Adipocyte (in vitro differentiated cells): Measurements from ENCODE around the gene MREG.
A peak's percentile ranks its signal among the peaks of the same experiment; 100 is the strongest.

ENCODE experiments used
- DNase-seq: peaks from one replicate; pipeline ENCODE4 v3.0.0-alpha.2; 2015; ENCODE audit warnings: low read depth
- H3K27me3 ChIP-seq: replicated peaks from 2 replicates; pipeline ENCODE4 v1.7.0; 2013; ENCODE audit warnings: mild to moderate bottlenecking, low read length, moderate library complexity; ENCODE audit not compliant: control insufficient read depth, insufficient read depth
- H3K36me3 ChIP-seq: 2 replicates; pipeline ENCODE4 v1.7.0; 2013; ENCODE audit warnings: low read length, mild to moderate bottlenecking, moderate library complexity; ENCODE audit not compliant: control insufficient read depth, insufficient read depth, severe bottlenecking
- H3K4me1 ChIP-seq: 2 replicates; pipeline ENCODE4 v1.7.0; 2013; ENCODE audit warnings: mild to moderate bottlenecking, low read length, moderate library complexity; ENCODE audit not compliant: control insufficient read depth, insufficient read depth
- H3K4me3 ChIP-seq: 2 replicates; pipeline ENCODE4 v1.7.0; 2013; ENCODE audit warnings: mild to moderate bottlenecking, low read length, moderate library complexity
- H3K9ac ChIP-seq: 2 replicates; pipeline ENCODE4 v1.7.0; 2013; ENCODE audit warnings: mild to moderate bottlenecking, low read length, moderate library complexity
- H3K9me3 ChIP-seq: 2 replicates; pipeline ENCODE4 v1.7.0; 2013; ENCODE audit warnings: mild to moderate bottlenecking, low read length, moderate library complexity; ENCODE audit not compliant: control insufficient read depth

The MREG gene

DNA sequence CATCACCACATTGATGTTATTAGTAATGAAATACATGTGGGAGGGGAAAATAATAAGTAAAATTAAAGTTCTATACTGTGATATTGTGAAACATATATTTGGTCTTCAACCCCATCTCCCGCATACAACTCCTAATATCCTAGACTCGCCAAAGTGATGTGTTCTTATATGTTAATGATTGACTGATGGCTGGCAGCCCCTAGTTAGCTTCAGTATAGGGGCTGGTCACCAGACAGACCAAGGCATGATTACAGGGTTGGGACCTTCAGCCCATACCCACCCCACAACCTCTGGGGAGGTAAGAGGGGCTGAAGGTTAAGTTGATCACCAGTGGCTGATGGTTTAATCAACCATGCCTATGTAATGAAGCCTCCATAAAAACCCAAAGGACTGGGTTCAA, 28.1 kb upstream of the MREG start:
- H3K27me3 ChIP-seq, result no peaks in the 10 kb centered on the region
- H3K9me3 ChIP-seq, result no peaks in the 10 kb centered on the region
- DNase-seq, result no peak
- H3K4me3 ChIP-seq, result no peak overlapping the region
- H3K4me1 ChIP-seq, result no peaks in the 10 kb centered on the region
- peaks cover 71% of the 10 kb centered on the region for H3K36me3 ChIP-seq
- H3K9ac ChIP-seq, result no peak overlapping the region

DNA sequence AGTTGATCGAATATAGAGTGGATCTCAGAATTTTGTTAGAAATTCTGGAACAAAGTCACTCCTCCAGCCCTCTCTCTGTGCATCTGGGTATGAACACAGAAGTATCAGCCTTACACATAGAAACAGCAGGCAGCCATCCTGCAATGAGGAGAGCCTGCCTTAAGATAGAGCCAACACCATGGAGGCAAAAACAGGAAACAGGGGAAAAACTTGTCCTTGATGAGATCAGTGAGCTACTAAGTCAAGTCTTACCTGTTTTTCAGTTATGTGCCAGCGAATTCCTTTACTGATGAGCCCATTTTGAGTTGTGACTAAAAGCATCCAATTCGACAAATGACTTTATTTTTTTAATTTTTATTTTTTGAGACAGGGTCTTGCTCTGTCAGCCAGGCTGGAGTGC, 26.6 kb upstream of the MREG start:
- no peak for DNase-seq
- Histone ChIP-seq H3K4me1 (no peaks in the 10 kb centered on the region), H3K4me3 (no peak overlapping the region), H3K36me3 (peaks cover 80% of the 10 kb centered on the region), H3K9me3 (no peaks in the 10 kb centered on the region), H3K9ac (no peak overlapping the region), H3K27me3 (no peaks in the 10 kb centered on the region)

DNA sequence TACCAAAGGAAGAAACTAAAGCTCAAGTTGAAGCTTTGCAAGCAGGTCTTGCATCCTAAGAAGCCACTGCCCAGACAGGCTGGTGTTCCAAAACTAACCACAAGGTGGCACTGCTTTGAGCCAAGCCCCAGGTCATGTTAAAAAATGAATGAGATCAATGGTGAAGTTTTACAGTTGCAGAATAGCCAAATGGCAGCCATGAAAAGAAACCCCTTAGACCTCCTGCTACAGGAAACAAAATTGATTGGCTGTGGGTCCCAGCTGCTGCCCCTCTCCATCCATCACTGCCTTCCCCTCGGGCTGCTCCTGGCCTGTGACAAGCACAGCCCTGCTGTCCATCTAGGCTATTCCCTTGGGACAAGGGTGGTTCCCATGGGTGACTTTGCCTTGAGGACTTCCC, 20.7 kb upstream of the MREG start:
- Histone ChIP-seq H3K4me3 (no peak overlapping the region), H3K9me3 (no peaks in the 10 kb centered on the region), H3K27me3 (no peaks in the 10 kb centered on the region), H3K4me1 (peaks cover 13% of the 10 kb centered on the region), H3K9ac (no peak overlapping the region), H3K36me3 (peaks cover 55% of the 10 kb centered on the region)
- peak; percentile 74 for DNase-seq

DNA sequence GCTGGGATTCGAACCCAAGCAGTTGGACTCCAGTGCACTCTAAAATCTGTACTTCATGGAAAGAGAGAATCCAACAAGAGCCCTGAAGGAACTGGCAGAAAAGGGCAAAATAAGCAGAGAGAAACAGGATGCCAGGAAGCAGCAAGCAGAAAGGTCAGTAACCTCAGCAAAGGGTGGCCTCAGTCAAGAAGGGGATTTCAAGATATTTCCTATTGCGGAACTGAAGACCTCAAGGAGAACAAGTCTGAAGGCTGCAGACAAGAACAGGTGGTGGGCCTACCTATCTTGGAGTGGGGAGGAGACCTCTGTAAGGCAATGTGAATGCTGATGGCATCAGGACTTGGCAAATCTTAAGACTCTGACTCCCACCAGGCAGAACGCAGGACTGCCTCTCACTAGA, 20.1 kb upstream of the MREG start:
- Histone ChIP-seq H3K36me3 (peaks cover 56% of the 10 kb centered on the region), H3K27me3 (no peaks in the 10 kb centered on the region), H3K4me1 (peaks cover 13% of the 10 kb centered on the region), H3K9me3 (no peaks in the 10 kb centered on the region), H3K4me3 (no peak overlapping the region), H3K9ac (no peak overlapping the region)
- no peak for DNase-seq

DNA sequence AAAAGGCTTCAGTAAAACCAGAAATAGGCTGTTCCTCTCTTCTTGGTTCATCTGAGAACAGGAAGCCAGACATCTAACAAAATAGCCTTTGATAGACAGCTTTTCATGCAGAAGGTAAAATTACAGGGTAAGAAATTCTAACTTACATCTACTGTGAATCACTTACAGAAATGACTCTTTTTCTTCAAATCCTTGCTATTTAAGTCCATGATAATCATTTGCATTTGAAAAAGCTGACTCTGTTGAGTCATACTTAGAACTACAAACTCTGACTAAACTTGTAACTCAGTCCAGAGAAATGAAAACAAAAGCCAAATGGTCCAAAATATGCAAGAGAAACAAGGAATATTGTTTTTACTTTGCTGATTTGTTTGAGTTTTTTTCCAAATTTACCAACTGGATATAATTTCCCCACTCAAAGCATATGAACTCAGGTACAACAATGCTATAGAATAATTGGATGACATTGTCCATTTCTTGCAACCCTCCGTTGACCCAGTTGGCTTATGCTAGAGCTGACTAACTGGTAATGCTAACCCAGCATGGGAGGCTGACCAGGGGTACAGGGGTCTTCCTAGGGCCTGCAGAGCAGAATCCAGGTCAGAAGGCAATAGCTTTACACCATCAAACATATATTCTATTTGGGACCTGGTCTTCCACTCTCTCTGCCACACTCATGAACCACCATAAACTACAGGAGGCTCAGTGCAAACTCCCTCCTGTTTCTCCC, 18.8 kb upstream of the MREG start:
- Histone ChIP-seq H3K9ac (no peak overlapping the region), H3K4me1 (peaks cover 13% of the 10 kb centered on the region), H3K4me3 (no peak overlapping the region), H3K36me3 (peaks cover 47% of the 10 kb centered on the region), H3K9me3 (no peaks in the 10 kb centered on the region), H3K27me3 (no peaks in the 10 kb centered on the region)
- peak; percentile 80 for DNase-seq

DNA sequence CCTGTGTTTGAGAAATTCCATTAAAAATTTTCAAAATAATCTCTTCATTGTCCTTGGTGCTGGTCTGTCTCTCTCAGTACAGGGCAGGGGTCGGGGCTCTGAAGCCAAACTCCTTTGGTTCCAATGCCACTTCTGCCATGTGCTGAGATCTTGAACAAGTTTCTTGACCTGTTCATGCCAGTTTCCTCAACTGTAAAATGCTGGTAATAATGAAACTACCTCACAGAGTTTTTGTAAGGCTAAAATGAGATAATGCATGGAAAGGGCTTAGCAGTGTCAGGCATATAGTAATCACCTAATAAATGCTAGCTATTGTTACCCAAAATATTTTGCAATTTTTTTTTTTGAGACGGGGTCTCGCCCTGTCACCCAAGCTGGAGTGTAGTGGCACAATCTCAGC, 16.9 kb upstream of the MREG start:
- Histone ChIP-seq H3K4me3 (no peak overlapping the region), H3K9me3 (no peaks in the 10 kb centered on the region), H3K9ac (no peak overlapping the region), H3K4me1 (peaks cover 13% of the 10 kb centered on the region), H3K36me3 (peaks cover 28% of the 10 kb centered on the region), H3K27me3 (no peaks in the 10 kb centered on the region)
- DNase-seq, result no peak

DNA sequence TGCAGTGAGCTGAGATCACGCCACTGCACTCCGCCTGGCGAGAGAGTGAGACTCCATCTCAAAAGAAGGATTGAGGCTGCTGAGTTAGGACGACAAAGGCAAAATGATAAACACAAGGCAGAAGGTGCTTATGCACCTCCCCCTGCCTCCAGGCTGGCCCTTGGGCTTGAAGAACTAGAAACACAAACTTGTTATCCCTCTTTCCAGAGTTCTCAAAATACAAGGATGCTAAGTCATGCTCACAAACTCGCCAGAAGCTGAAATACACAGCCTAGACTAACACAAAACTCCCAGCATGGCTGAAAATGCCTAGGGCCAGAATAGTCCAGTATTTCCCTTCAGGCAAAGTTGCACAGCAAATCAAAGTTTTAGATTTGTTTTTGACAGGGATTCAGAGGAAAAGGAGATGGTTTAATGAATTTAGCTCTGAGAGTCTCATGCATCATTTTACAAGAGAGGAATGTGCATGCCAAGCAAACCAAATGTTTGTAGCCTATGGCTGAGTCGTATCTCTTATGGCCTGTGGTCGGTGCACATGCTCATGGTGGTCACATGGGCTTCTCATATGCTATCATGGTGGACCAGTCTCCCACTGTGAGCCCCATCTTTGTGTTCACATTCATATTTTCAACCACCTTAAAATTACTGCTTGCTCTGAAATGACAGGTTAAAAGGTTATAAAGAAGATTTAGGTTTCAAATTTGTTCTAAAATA, 16.2 kb upstream of the MREG start:
- no peaks in the 10 kb centered on the region for H3K27me3 ChIP-seq
- H3K9ac ChIP-seq, result no peak overlapping the region
- peaks cover 13% of the 10 kb centered on the region for H3K4me1 ChIP-seq
- peaks cover 22% of the 10 kb centered on the region for H3K36me3 ChIP-seq
- peak; percentile 25 for DNase-seq
- no peak overlapping the region for H3K4me3 ChIP-seq
- H3K9me3 ChIP-seq, result no peaks in the 10 kb centered on the region

DNA sequence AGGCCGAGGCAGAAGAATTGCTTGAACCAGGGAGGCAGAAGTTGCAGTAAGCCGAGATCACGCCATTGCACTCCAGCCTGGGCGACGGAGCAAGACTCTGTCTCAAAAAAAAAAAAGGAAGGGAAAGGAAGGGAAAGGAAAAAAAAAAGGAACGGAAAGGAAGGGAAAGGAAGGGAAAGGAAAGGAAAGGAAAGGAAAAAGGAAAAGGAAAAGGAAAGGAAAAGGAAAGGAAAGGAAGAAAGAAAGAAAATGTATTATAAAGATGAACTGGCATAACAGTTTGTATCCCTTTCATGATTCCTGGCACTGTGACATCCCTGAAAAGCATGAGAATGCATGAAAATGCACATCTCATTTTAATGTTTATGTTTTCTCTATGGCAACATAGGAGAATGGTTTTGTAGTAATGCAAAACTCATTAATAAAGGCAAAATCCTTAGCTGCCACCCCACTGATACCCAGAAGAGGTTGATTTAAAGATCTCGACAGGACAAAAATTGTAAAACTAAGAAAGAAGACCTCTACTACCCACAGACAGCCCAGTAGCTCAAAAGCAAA, 11.5 kb upstream of the MREG start:
- Histone ChIP-seq H3K36me3 (peaks cover 9% of the 10 kb centered on the region), H3K9me3 (no peaks in the 10 kb centered on the region), H3K27me3 (no peaks in the 10 kb centered on the region), H3K4me3 (no peak overlapping the region), H3K4me1 (no peaks in the 10 kb centered on the region), H3K9ac (no peak overlapping the region)
- DNase-seq, result no peak

DNA sequence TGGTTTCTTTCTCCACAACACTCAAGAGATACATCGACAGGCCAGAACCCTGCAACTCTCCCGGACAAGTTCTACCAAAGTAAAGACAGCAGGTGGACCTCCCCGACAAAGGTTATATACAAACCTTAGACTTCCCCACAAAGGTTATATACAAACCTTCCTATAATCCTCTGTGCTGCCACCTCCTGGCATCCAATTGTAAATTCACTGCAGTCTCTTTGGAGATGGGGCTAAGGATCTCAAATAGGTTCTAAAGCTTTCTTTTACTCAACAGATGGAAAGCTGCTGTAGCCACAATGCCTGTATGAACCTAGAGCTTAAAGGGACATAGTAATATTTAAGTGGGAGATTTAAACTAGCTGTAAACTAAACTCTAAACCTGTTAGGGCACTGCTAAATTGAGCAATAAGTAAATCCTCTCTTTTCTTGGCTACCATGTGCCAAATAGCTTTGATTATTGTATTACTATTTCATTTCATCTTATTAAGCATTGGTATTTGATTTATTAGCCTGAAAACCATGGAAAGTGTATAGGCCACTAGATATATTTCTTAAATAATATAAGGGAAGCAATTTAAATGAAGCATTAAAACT, 9.8 kb upstream of the MREG start:
- H3K4me1 ChIP-seq, result no peaks in the 10 kb centered on the region
- H3K36me3 ChIP-seq, result no peaks in the 10 kb centered on the region
- peak; percentile 77 for DNase-seq
- H3K4me3 ChIP-seq, result no peak overlapping the region
- H3K9me3 ChIP-seq, result no peaks in the 10 kb centered on the region
- H3K27me3 ChIP-seq, result no peaks in the 10 kb centered on the region
- H3K9ac ChIP-seq, result no peak overlapping the region

DNA sequence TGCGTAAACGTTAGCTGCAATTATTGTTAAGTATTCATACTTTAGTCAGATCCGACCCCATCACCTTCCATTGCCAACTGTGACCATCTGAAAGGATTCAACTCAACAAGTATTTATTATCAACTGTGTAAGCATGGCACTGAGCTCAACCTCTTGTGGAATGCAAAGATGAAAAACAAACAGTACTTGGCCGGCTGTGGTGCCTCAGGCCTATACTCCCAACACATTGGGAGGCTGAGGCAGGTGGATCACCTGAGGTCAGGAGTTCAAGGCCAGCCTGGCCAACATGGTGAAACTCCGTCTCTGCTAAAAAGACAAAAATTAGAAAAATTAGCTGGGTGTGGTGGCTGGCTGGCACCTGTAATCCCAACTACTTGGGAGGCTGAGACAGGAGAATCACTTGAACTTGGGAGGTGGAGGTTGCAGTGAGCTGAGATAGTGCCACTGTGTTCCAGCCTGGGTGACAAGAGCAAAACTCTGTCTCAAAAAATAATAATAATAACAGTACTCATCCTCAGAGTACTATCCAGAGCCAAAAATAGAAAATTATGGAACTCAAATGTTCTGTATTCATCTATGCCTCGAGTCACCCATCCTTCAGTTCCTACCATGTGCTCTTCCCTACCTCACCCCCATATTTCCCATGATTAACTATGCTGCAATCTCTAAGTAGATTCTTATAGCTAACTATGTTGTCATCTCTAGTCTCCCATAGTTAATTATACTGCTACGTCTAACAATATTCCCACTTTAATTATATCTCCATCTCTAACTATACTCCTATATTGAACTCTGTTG, 8.6 kb upstream of the MREG start:
- Histone ChIP-seq H3K9ac (no peak overlapping the region), H3K9me3 (no peaks in the 10 kb centered on the region), H3K4me1 (no peaks in the 10 kb centered on the region), H3K27me3 (no peaks in the 10 kb centered on the region), H3K36me3 (no peaks in the 10 kb centered on the region), H3K4me3 (no peak overlapping the region)
- no peak for DNase-seq

DNA sequence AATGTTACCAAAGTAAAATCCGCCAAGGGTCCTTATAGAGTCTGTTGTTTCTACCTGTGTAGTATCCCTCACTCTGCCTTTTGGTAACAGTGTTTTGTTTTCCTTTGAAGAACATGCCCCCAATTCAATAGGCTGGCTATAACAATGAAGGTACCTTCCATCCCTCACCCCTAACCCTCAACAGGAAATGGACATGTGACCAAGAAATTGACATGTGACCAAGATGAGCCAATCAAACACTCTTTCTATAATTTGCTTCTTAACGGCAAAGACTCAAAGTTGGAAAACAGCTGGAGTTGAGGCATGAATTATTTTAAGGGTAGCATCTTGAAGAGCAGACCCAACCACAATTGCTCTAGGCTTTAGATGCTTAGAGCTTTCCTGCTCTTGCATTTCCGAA, 5.4 kb upstream of the MREG start:
- no peak overlapping the region for H3K4me3 ChIP-seq
- no peak for DNase-seq
- H3K27me3 ChIP-seq, result no peaks in the 10 kb centered on the region
- H3K36me3 ChIP-seq, result no peaks in the 10 kb centered on the region
- no peaks in the 10 kb centered on the region for H3K4me1 ChIP-seq
- H3K9ac ChIP-seq, result no peak overlapping the region
- no peaks in the 10 kb centered on the region for H3K9me3 ChIP-seq
